H9 (cell line): ENCODE results near the gene AATF. TPM values are rescaled to one million over a fixed set of nuclear protein-coding genes. Genes with fewer than 3 reads are reported as not detected.

ENCODE experiments used
- DNase-seq: peaks from one replicate; pipeline ENCODE4 v3.0.0-alpha.2; 2017
- H2AFZ ChIP-seq: one replicate; pipeline ENCODE4 v1.6.1; 2013; ENCODE audit warnings: mild to moderate bottlenecking, low read length, control low read depth, moderate library complexity
- H2AK5ac ChIP-seq: 2 replicates; pipeline ENCODE4 v1.6.1; 2013; ENCODE audit warnings: low read length, control low read depth, mixed read lengths; ENCODE audit not compliant: insufficient read length
- H2BK120ac ChIP-seq: one replicate; pipeline ENCODE4 v1.6.1; 2013; ENCODE audit warnings: low read depth, mild to moderate bottlenecking, low read length, control low read depth, inconsistent platforms; ENCODE audit not compliant: poor library complexity, severe bottlenecking
- H2BK12ac ChIP-seq: 2 replicates; pipeline ENCODE4 v1.6.1; 2013; ENCODE audit warnings: low read length, control low read depth, mixed read lengths, low read depth; ENCODE audit not compliant: insufficient read length
- H2BK15ac ChIP-seq: 2 replicates; pipeline ENCODE4 v1.6.1; 2013; ENCODE audit warnings: low read depth, low read length, control low read depth
- H2BK20ac ChIP-seq: one replicate; pipeline ENCODE4 v1.6.1; 2013; ENCODE audit warnings: low read depth, mild to moderate bottlenecking, low read length, control low read depth, inconsistent platforms; ENCODE audit not compliant: poor library complexity, severe bottlenecking
- H2BK5ac ChIP-seq: 2 replicates; pipeline ENCODE4 v1.6.1; 2013; ENCODE audit warnings: low read length, control low read depth, mixed read lengths; ENCODE audit not compliant: insufficient read length
- H3K14ac ChIP-seq: 2 replicates; pipeline ENCODE4 v1.6.1; 2013; ENCODE audit warnings: low read length, control low read depth; ENCODE audit not compliant: insufficient read depth
- H3K18ac ChIP-seq: 2 replicates; pipeline ENCODE4 v1.6.1; 2013; ENCODE audit warnings: low read depth, mild to moderate bottlenecking, mixed read lengths, low read length, control low read depth; ENCODE audit not compliant: insufficient read length
- H3K23ac ChIP-seq: 2 replicates; pipeline ENCODE4 v1.6.1; 2013; ENCODE audit warnings: low read length, control low read depth, mixed read lengths, low read depth; ENCODE audit not compliant: insufficient read length
- H3K23me2 ChIP-seq: 2 replicates; pipeline ENCODE4 v1.6.1; 2013; ENCODE audit warnings: low read depth, mild to moderate bottlenecking, mixed read lengths, low read length, control low read depth; ENCODE audit not compliant: insufficient read length, poor library complexity, severe bottlenecking
- H3K27ac ChIP-seq: 2 replicates; pipeline ENCODE4 v1.5.1; 2013; ENCODE audit warnings: low read length, control low read depth, mixed read lengths, low read depth; ENCODE audit not compliant: insufficient read length
- H3K27me3 ChIP-seq: 2 replicates; pipeline ENCODE4 v1.6.1; 2013; ENCODE audit warnings: low read length, control low read depth, inconsistent platforms; ENCODE audit not compliant: insufficient read depth
- H3K4ac ChIP-seq: 2 replicates; pipeline ENCODE4 v1.6.1; 2013; ENCODE audit warnings: low read depth, mild to moderate bottlenecking, control low read depth, inconsistent platforms, low read length, moderate library complexity
- H3K4me1 ChIP-seq: 2 replicates; pipeline ENCODE4 v1.6.1; 2013; ENCODE audit warnings: low read length, control low read depth, inconsistent platforms; ENCODE audit not compliant: insufficient read depth
- H3K4me2 ChIP-seq: 2 replicates; pipeline ENCODE4 v1.6.1; 2013; ENCODE audit warnings: low read length, control low read depth, mixed read lengths; ENCODE audit not compliant: insufficient read length, insufficient read depth
- H3K56ac ChIP-seq: 2 replicates; pipeline ENCODE4 v1.6.1; 2013; ENCODE audit warnings: low read depth, mild to moderate bottlenecking, mixed read lengths, low read length, control low read depth; ENCODE audit not compliant: insufficient read length
- H3K79me1 ChIP-seq: 2 replicates; pipeline ENCODE4 v1.6.1; 2013; ENCODE audit warnings: low read depth, mild to moderate bottlenecking, moderate library complexity, low read length, control low read depth, inconsistent platforms; ENCODE audit not compliant: insufficient read depth, poor library complexity, severe bottlenecking
- H3K79me2 ChIP-seq: 2 replicates; pipeline ENCODE4 v1.6.1; 2013; ENCODE audit warnings: low read length, control low read depth, inconsistent platforms; ENCODE audit not compliant: insufficient read depth
- H3K9ac ChIP-seq: 2 replicates; pipeline ENCODE4 v1.6.1; 2013; ENCODE audit warnings: low read length, control low read depth, mixed read lengths; ENCODE audit not compliant: insufficient read length; ENCODE audit errors: extremely low read depth
- H3K9me3 ChIP-seq: one replicate; pipeline ENCODE4 v1.6.1; 2013; ENCODE audit warnings: low read depth, low read length, inconsistent platforms; ENCODE audit not compliant: control insufficient read depth
- H3T11ph ChIP-seq: one replicate; pipeline ENCODE4 v1.6.1; 2013; ENCODE audit warnings: mild to moderate bottlenecking, low read length, control low read depth, inconsistent platforms
- H4K20me1 ChIP-seq: one replicate; pipeline ENCODE4 v1.6.1; 2013; ENCODE audit not compliant: control insufficient read depth, insufficient read length, insufficient read depth
- H4K5ac ChIP-seq: 2 replicates; pipeline ENCODE4 v1.6.1; 2013; ENCODE audit warnings: low read depth, mild to moderate bottlenecking, mixed read lengths, low read length, control low read depth; ENCODE audit not compliant: insufficient read length
- H4K8ac ChIP-seq: replicated peaks from 2 replicates; pipeline ENCODE4 v1.6.1; 2013; ENCODE audit warnings: low read length, control low read depth, mixed read lengths, low read depth; ENCODE audit not compliant: insufficient read length
- H4K91ac ChIP-seq: 2 replicates; pipeline ENCODE4 v1.6.1; 2013; ENCODE audit warnings: low read depth, mild to moderate bottlenecking, moderate library complexity, mixed read lengths, low read length, control low read depth; ENCODE audit not compliant: insufficient read length
- H3K27ac Mint-ChIP-seq, 3 experiments: 2 replicates in 2 of 3; 3 replicates in 1 of 3; pipeline ENCODE4 v1.8.0; 2020 to 2021; ENCODE audit warnings: mixed read lengths in 3 of 3, mild to moderate bottlenecking in 1 of 3, moderate library complexity in 1 of 3
- H3K27me3 Mint-ChIP-seq: 2 replicates; pipeline ENCODE4 v1.8.0; 2021; ENCODE audit warnings: low read depth, mild to moderate bottlenecking, moderate library complexity, mixed read lengths
- H3K36me3 Mint-ChIP-seq, 3 experiments: 2 replicates in 2 of 3; 3 replicates in 1 of 3; pipeline ENCODE4 v1.8.0; 2020 to 2021; ENCODE audit warnings: low read depth in 3 of 3, mixed read lengths in 3 of 3; ENCODE audit not compliant: insufficient read depth in 1 of 3
- H3K4me1 Mint-ChIP-seq, 2 experiments: 2 replicates each; pipeline ENCODE4 v1.8.0; 2020; ENCODE audit warnings: mixed read lengths in 2 of 2
- H3K4me3 Mint-ChIP-seq, 2 experiments: 2 replicates in 1 of 2; 3 replicates in 1 of 2; pipeline ENCODE4 v1.8.0; 2020 to 2021; ENCODE audit warnings: mild to moderate bottlenecking in 2 of 2, mixed read lengths in 2 of 2, moderate library complexity in 1 of 2
- H3K9me3 Mint-ChIP-seq, 2 experiments: 2 replicates in 1 of 2; 3 replicates in 1 of 2; pipeline ENCODE4 v1.8.0; 2020; ENCODE audit warnings: mild to moderate bottlenecking in 2 of 2, mixed read lengths in 2 of 2, moderate library complexity in 1 of 2
- CTCF ChIP-seq: fragments of 200-600 bp; sonication (generic); conservative IDR thresholded peaks from 3 replicates; pipeline ENCODE4 v1.8.0; 2021; ENCODE audit warnings: antibody characterized with exemption, mild to moderate bottlenecking
- WGBS: extraction: QIAGEN DNeasy Blood & Tissue Kit; methylation state at CpG from one replicate; pipeline ENCODE4 v1.1.7; 2013; ENCODE audit warnings: missing lambda C conversion rate, low lambda C conversion rate, mixed read lengths; ENCODE audit not compliant: insufficient read length; ENCODE audit errors: extremely low coverage; 5-methylcytosine and 5-hydroxymethylcytosine counted together
- total RNA-seq: library from RNA; stranded (reverse); gene quantifications from 2 replicates; pipeline ENCODE4 v1.2.1, GENCODE V29; 2021

AATF gene
- total RNA-seq, 1 experiment from 2014 or later: 69.6 TPM

GRCh38 chr17:37067555-37068111 lies 118.9 kb downstream of the AATF start:
- H3K4me3 Mint-ChIP-seq: no peak overlapping the region

More at GRCh38 chr17:37067555-37068111, 118.9 kb downstream of the AATF start:
- no peaks in the 10 kb centered on the region for H3K79me1 ChIP-seq
- H3K4ac ChIP-seq: no peak overlapping the region
- no peak overlapping the region for H2AK5ac ChIP-seq
- H3K56ac ChIP-seq: no peak overlapping the region
- Mint-ChIP-seq H3K4me1 (peaks cover 55 to 59% of the 10 kb centered on the region in 2 experiments), H3K27me3 (no peaks in the 10 kb centered on the region; the same call in 1 of the 2 replicates), H3K9me3 (peaks cover 0 to 5% of the 10 kb centered on the region in 2 experiments; a peak in 2 of 5 replicates), H3K27ac (peak overlapping the region; percentile 30 to 95 (median 95); a peak in 6 of 7 replicates), H3K36me3 (peaks cover 4 to 25% (median 4%) of the 10 kb centered on the region in 3 experiments; a peak in 5 of 7 replicates)
- H2BK120ac ChIP-seq: no peak overlapping the region
- no peak overlapping the region for H2AFZ ChIP-seq
- H3K27ac ChIP-seq: no peak overlapping the region
- peak overlapping the region; percentile 7; the same call in 1 of the 2 replicates for H3K14ac ChIP-seq
- H4K91ac ChIP-seq: no peak overlapping the region
- peaks cover 3% of the 10 kb centered on the region for H3K23me2 ChIP-seq
- H3T11ph ChIP-seq: no peak overlapping the region
- H3K9ac ChIP-seq: no peak overlapping the region
- peaks cover 28% of the 10 kb centered on the region for H3K4me1 ChIP-seq
- no peak for TF ChIP-seq CTCF
- H3K18ac ChIP-seq: peak overlapping the region; percentile 39
- H3K23ac ChIP-seq: no peak overlapping the region
- DNase-seq: no peak
- no peaks in the 10 kb centered on the region; the same call in 1 of the 2 replicates for H3K27me3 ChIP-seq
- H3K4me2 ChIP-seq: no peak overlapping the region
- H4K20me1 ChIP-seq: no peaks in the 10 kb centered on the region
- no CpG with 5 or more reads among the region's 13 CpGs for WGBS
- H3K9me3 ChIP-seq: no peaks in the 10 kb centered on the region
- no peaks in the 10 kb centered on the region for H3K79me2 ChIP-seq
- H2BK12ac ChIP-seq: no peak overlapping the region
- no peak overlapping the region for H2BK20ac ChIP-seq
- no peak overlapping the region for H2BK15ac ChIP-seq
- H4K8ac ChIP-seq: no peak overlapping the region
- no peak overlapping the region for H4K5ac ChIP-seq
- H2BK5ac ChIP-seq: no peak overlapping the region
